CD4-positive, CD25-positive, alpha-beta regulatory T cell (primary cell): ENCODE measurements around the gene HPCAL1. TPM values are rescaled to one million over a fixed set of nuclear protein-coding genes. Genes with fewer than 3 reads are reported as not detected.

Experiments used
- ATAC-seq, 2 donors: fragments of 150-1000 bp; cut with Tn5 transposase; one replicate each; pipeline ENCODE4 v1.10.0; 2021; ENCODE audit warnings: low read depth in 2 of 2, moderate number of reproducible peaks in 2 of 2, moderate library complexity in 1 of 2
- DNase-seq, 3 donors: peaks; one replicate each; pipeline versions ENCODE4 v3.0.0 to v3.0.0-alpha.2; 2012 to 2022; ENCODE audit warnings: mixed read lengths in 1 of 3
- H3K27ac ChIP-seq: one replicate; pipeline ENCODE4 v1.7.0; 2013; ENCODE audit warnings: mild to moderate bottlenecking, low read length; ENCODE audit not compliant: insufficient read depth, poor library complexity, severe bottlenecking
- H3K27me3 ChIP-seq: one replicate; pipeline ENCODE4 v1.7.0; 2013; ENCODE audit warnings: low read length; ENCODE audit not compliant: control insufficient read depth, insufficient read depth
- H3K36me3 ChIP-seq: one replicate; pipeline ENCODE4 v1.7.0; 2013; ENCODE audit warnings: mild to moderate bottlenecking, low read length, moderate library complexity; ENCODE audit not compliant: control insufficient read depth, insufficient read depth
- H3K4me1 ChIP-seq: 2 replicates; pipeline ENCODE4 v1.7.0; 2013; ENCODE audit warnings: mild to moderate bottlenecking, low read length; ENCODE audit not compliant: insufficient read depth, control insufficient read depth, poor library complexity, severe bottlenecking
- H3K4me3 ChIP-seq: one replicate; pipeline ENCODE4 v1.7.0; 2013; ENCODE audit warnings: low read depth, mild to moderate bottlenecking, low read length, moderate library complexity
- H3K9me3 ChIP-seq, 2 experiments: 1 replicate in 1 of 2; 2 replicates in 1 of 2; pipeline ENCODE4 v1.7.0; 2013; ENCODE audit warnings: low read length in 2 of 2, mild to moderate bottlenecking in 1 of 2, moderate library complexity in 1 of 2; ENCODE audit not compliant: control insufficient read depth in 2 of 2
- H3K27ac Mint-ChIP-seq, 3 donors: one replicate each; pipeline ENCODE4 v1.8.0; 2020 to 2022; ENCODE audit warnings: mild to moderate bottlenecking in 3 of 3, mixed read lengths in 3 of 3, moderate library complexity in 2 of 3
- H3K27me3 Mint-ChIP-seq: one replicate; pipeline ENCODE4 v1.8.0; 2022; ENCODE audit warnings: mild to moderate bottlenecking, mixed read lengths
- H3K36me3 Mint-ChIP-seq: one replicate; pipeline ENCODE4 v1.8.0; 2020; ENCODE audit warnings: mixed read lengths
- H3K4me1 Mint-ChIP-seq, 4 donors: one replicate each; pipeline ENCODE4 v1.8.0; 2020 to 2022; ENCODE audit warnings: mixed read lengths in 4 of 4, mild to moderate bottlenecking in 1 of 4
- H3K4me3 Mint-ChIP-seq, 4 donors: one replicate each; pipeline ENCODE4 v1.8.0; 2020 to 2022; ENCODE audit warnings: mild to moderate bottlenecking in 4 of 4, mixed read lengths in 4 of 4, moderate library complexity in 3 of 4
- H3K9me3 Mint-ChIP-seq, 7 donors: one replicate each; pipeline ENCODE4 v1.8.0; 2020 to 2022; ENCODE audit warnings: mixed read lengths in 7 of 7, mild to moderate bottlenecking in 3 of 7, moderate library complexity in 2 of 7
- polyA plus RNA-seq, 4 donors: library from polyadenylated mRNA; unstranded; fragments of 300-500 nt; fragmentation: Illumina TruSeq; gene quantifications; one replicate each; pipeline ENCODE4 v1.2.3, GENCODE V29; 2021
- total RNA-seq: library from RNA; stranded (reverse); gene quantifications from one replicate; pipeline ENCODE4 v1.2.3, GENCODE V29; 2022

Gene HPCAL1
- total and polyA plus RNA-seq, 5 donors from 2014 or later: 33.8 to 95.6 (median 84.8) TPM

DNA sequence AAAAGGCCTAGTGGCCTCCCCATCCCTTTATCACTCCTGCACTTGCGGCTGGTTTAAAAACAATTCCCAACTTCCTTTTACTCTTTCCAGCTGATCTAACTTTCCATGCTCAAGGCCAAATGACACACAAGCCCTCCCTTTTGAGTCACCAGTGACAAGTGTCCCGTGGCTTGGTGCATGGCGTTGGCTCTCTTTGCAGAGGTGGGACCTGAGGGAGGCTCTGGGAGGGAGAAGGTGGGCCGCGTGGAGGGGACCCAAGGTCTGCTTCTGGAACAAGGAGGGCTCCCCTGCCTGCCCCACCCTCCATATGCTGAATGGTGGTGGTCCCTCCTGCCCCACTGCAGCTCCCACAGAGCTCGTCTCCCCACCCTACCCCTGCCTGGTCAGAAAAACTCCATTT, 30.8 kb upstream of the HPCAL1 start:
- DNase-seq (no peak), ATAC-seq (no peak)
- no peaks in the 10 kb centered on the region for H3K9me3 ChIP-seq
- Mint-ChIP-seq H3K27me3 (no peaks in the 10 kb centered on the region), H3K4me3 (no peak overlapping the region), H3K36me3 (no peaks in the 10 kb centered on the region), H3K27ac (no peak overlapping the region), H3K9me3 (no peaks in the 10 kb centered on the region), H3K4me1 (peaks cover 0 to 5% (median 2%) of the 10 kb centered on the region in 4 donors)
- H3K4me3 ChIP-seq: no peak overlapping the region
- no peaks in the 10 kb centered on the region for H3K4me1 ChIP-seq
- no peak overlapping the region for H3K27ac ChIP-seq
- H3K27me3 ChIP-seq: no peaks in the 10 kb centered on the region
- H3K36me3 ChIP-seq: no peaks in the 10 kb centered on the region

- H3K9me3 ChIP-seq: no peaks in the 10 kb centered on the region
- no peak overlapping the region for H3K27ac ChIP-seq
- no peaks in the 10 kb centered on the region for H3K9me3 Mint-ChIP-seq
- H3K27ac Mint-ChIP-seq: no peak overlapping the region
- ATAC-seq (no peak), DNase-seq (no peak)
- H3K4me3 ChIP-seq: no peak overlapping the region
- no peaks in the 10 kb centered on the region for H3K27me3 ChIP-seq
- no peak overlapping the region for H3K4me3 Mint-ChIP-seq
- no peaks in the 10 kb centered on the region for H3K36me3 ChIP-seq
- H3K36me3 Mint-ChIP-seq: no peaks in the 10 kb centered on the region
- H3K4me1 ChIP-seq: no peaks in the 10 kb centered on the region
- H3K27me3 Mint-ChIP-seq: no peaks in the 10 kb centered on the region
- H3K4me1 Mint-ChIP-seq: peaks cover 0 to 9% (median 2%) of the 10 kb centered on the region in 4 donors
These were observed 30.2 kb upstream of the HPCAL1 start for GRCh38 chr2:10272464-10272863.

DNA sequence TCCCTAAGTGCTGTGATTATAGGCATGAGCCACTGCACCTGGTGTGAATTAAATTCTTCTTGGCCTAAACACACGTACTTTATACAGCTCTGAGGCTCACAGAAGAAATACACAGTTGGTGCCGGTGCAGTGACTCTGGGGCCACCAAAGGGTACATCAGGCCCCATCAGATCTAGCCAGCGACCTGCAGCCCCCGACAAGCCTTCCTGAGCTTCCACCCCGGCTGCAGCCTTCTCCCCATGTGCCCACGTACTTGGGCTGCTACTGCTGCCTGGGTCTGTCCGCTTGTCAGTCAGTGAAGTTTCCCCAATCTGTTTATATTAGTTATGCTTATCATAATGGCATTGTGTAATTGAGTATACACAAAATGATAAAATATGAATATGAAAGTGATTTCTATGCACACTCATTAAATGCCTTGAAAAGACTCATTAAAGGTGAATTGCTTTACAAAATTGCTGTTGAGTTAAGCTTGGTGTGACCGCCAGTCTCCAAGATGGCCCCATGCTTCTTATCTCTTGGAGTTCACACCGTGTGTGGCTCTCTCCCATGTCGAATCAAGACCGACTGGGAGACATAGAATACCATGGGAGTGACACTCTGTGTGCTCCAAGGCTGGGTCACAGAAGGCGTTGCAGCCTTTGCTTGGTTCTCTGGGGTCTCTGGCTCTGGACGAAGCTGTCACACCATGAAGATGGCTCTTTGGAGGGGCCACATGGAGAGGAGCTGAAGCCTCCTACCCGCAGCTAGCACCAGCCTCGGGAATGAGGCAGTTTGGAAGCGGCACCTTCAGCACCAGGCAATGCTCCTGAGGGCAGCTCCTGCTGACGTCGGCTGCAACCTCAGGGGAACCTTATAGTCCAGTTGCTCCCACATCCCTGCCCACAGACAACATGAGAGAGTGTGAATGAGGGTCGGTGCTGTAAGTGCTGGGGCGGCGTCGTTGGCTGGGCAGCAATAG, 29.2 kb upstream of the HPCAL1 start:
- H3K4me3 ChIP-seq: no peak overlapping the region
- Mint-ChIP-seq H3K27ac (peak overlapping the region in 1 of 3 donors; percentile 56), H3K36me3 (no peaks in the 10 kb centered on the region), H3K27me3 (no peaks in the 10 kb centered on the region), H3K4me3 (no peak overlapping the region), H3K4me1 (peaks cover 0 to 14% (median 2%) of the 10 kb centered on the region in 4 donors), H3K9me3 (no peaks in the 10 kb centered on the region)
- no peak for ATAC-seq
- no peaks in the 10 kb centered on the region for H3K36me3 ChIP-seq
- H3K27me3 ChIP-seq: no peaks in the 10 kb centered on the region
- no peak overlapping the region for H3K27ac ChIP-seq
- no peak for DNase-seq
- H3K9me3 ChIP-seq: no peaks in the 10 kb centered on the region
- no peaks in the 10 kb centered on the region for H3K4me1 ChIP-seq

GRCh38 chr2:10274376-10274775, 28.3 kb upstream of the HPCAL1 start:
- Mint-ChIP-seq H3K27ac (no peak overlapping the region), H3K4me3 (no peak overlapping the region), H3K9me3 (peaks cover 0 to 2% (median 0%) of the 10 kb centered on the region in 7 donors), H3K4me1 (peaks cover 0 to 15% (median 2%) of the 10 kb centered on the region in 4 donors), H3K36me3 (no peaks in the 10 kb centered on the region), H3K27me3 (no peaks in the 10 kb centered on the region)
- H3K27ac ChIP-seq: no peak overlapping the region
- DNase-seq (no peak), ATAC-seq (no peak)
- no peaks in the 10 kb centered on the region for H3K4me1 ChIP-seq
- no peak overlapping the region for H3K4me3 ChIP-seq
- no peaks in the 10 kb centered on the region for H3K27me3 ChIP-seq
- H3K9me3 ChIP-seq: no peaks in the 10 kb centered on the region
- no peaks in the 10 kb centered on the region for H3K36me3 ChIP-seq

DNA sequence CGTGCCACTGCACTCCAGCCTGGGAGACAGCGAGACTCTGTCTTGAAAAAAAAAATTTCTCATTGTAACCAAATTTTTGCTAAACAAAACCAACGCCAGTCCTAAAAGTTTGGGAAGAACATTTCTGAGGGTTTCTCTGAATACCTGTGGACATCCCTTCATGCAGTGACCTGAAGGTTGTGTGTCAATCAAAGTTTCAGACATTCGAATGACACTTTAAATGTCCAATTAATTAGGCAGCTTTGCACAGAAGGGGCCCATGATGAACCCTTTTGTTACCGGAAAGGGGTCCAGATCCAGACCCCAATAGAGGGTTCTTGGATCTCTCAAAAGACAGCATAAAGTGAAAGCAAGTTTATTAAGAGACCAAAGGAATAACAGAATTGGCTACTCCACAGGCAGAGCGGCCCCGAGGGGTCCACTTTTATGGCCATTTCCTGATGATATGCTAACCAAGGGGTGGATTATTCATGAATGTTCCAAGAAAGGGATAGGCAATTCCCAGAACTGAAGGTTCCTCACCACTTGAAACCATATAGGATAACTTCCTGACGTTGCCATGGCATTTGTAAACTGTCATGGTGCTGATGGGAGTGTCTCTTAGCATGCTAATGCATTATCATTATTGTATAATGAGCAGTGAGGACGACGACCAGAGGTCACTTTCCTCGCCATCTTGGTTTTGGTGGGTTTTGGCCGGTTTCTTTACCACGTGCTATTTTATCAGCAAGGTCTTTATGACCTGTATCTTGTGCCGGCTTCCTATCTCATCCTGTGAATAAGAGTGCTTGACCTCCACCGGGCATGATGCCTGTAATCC, 27.5 kb upstream of the HPCAL1 start:
- Histone ChIP-seq H3K9me3 (no peaks in the 10 kb centered on the region), H3K4me1 (no peaks in the 10 kb centered on the region), H3K27me3 (no peaks in the 10 kb centered on the region), H3K36me3 (no peaks in the 10 kb centered on the region), H3K27ac (no peak overlapping the region), H3K4me3 (no peak overlapping the region)
- Mint-ChIP-seq H3K27me3 (no peaks in the 10 kb centered on the region), H3K36me3 (no peaks in the 10 kb centered on the region), H3K9me3 (peaks cover 0 to 2% (median 0%) of the 10 kb centered on the region in 7 donors), H3K27ac (no peak overlapping the region), H3K4me3 (no peak overlapping the region), H3K4me1 (peaks cover 0 to 15% (median 2%) of the 10 kb centered on the region in 4 donors)
- ATAC-seq (no peak), DNase-seq (no peak)

- Histone ChIP-seq H3K36me3 (no peaks in the 10 kb centered on the region), H3K27me3 (no peaks in the 10 kb centered on the region), H3K4me3 (no peak overlapping the region), H3K27ac (no peak overlapping the region), H3K9me3 (no peaks in the 10 kb centered on the region), H3K4me1 (no peaks in the 10 kb centered on the region)
- H3K4me3 Mint-ChIP-seq: no peak overlapping the region
- DNase-seq (no peak), ATAC-seq (no peak)
- H3K4me1 Mint-ChIP-seq: peaks cover 0 to 10% (median under 1%) of the 10 kb centered on the region in 4 donors
- no peaks in the 10 kb centered on the region for H3K36me3 Mint-ChIP-seq
- no peaks in the 10 kb centered on the region for H3K27me3 Mint-ChIP-seq
- H3K9me3 Mint-ChIP-seq: peaks cover 0 to 2% (median 0%) of the 10 kb centered on the region in 7 donors
- H3K27ac Mint-ChIP-seq: no peak overlapping the region
These were observed 26.0 kb upstream of the HPCAL1 start for GRCh38 chr2:10276481-10277292.

- no peak overlapping the region for H3K27ac Mint-ChIP-seq
- H3K9me3 ChIP-seq: no peaks in the 10 kb centered on the region
- H3K4me3 ChIP-seq: no peak overlapping the region
- no peaks in the 10 kb centered on the region for H3K4me1 ChIP-seq
- H3K27me3 Mint-ChIP-seq: no peaks in the 10 kb centered on the region
- no peak overlapping the region for H3K27ac ChIP-seq
- DNase-seq (no peak), ATAC-seq (no peak)
- peaks cover 0 to 2% (median 0%) of the 10 kb centered on the region in 7 donors for H3K9me3 Mint-ChIP-seq
- H3K36me3 ChIP-seq: no peaks in the 10 kb centered on the region
- no peaks in the 10 kb centered on the region for H3K27me3 ChIP-seq
- no peak overlapping the region for H3K4me3 Mint-ChIP-seq
- H3K36me3 Mint-ChIP-seq: no peaks in the 10 kb centered on the region
- H3K4me1 Mint-ChIP-seq: peaks cover 0 to 10% (median under 1%) of the 10 kb centered on the region in 4 donors
These were observed 25.2 kb upstream of the HPCAL1 start for GRCh38 chr2:10277293-10278028.
